Endothelial cell (in vitro differentiated cells): ENCODE results near the gene GRM1. TPM values are rescaled to one million over a fixed set of nuclear protein-coding genes. Genes with fewer than 3 reads are reported as not detected.
"Not testable (repeated sequence)": the region's sequence is repeated elsewhere in the genome, so short reads cannot be mapped to it uniquely, and the experiment has no call there.

Experiments used
- DNase-seq: peaks from one replicate; pipeline ENCODE4 v3.0.0; 2021; ENCODE audit warnings: low spot score
- H3K27ac Mint-ChIP-seq: one replicate; pipeline ENCODE4 v1.8.0; 2021; ENCODE audit warnings: mixed read lengths, inconsistent platforms; ENCODE audit not compliant: unreplicated experiment
- H3K27me3 Mint-ChIP-seq: one replicate; pipeline ENCODE4 v1.8.0; 2021; ENCODE audit warnings: mild to moderate bottlenecking, moderate library complexity, mixed read lengths, inconsistent platforms; ENCODE audit not compliant: unreplicated experiment
- H3K36me3 Mint-ChIP-seq: one replicate; pipeline ENCODE4 v1.8.0; 2021; ENCODE audit warnings: mild to moderate bottlenecking, low read depth, mixed read lengths, inconsistent platforms; ENCODE audit not compliant: unreplicated experiment
- H3K4me1 Mint-ChIP-seq: one replicate; pipeline ENCODE4 v1.8.0; 2021; ENCODE audit warnings: mild to moderate bottlenecking, mixed read lengths, inconsistent platforms; ENCODE audit not compliant: unreplicated experiment
- H3K4me3 Mint-ChIP-seq: one replicate; pipeline ENCODE4 v1.8.0; 2021; ENCODE audit warnings: mild to moderate bottlenecking, mixed read lengths, inconsistent platforms; ENCODE audit not compliant: unreplicated experiment
- H3K9me3 Mint-ChIP-seq: one replicate; pipeline ENCODE4 v1.8.0; 2021; ENCODE audit warnings: mixed read lengths, inconsistent platforms; ENCODE audit not compliant: unreplicated experiment
- CTCF ChIP-seq: fragments of 200-600 bp; sonication (generic); IDR thresholded peaks from one replicate; pipeline ENCODE4 v1.5.0; 2021; ENCODE audit warnings: antibody characterized with exemption; ENCODE audit not compliant: unreplicated experiment
- total RNA-seq: library from RNA; stranded (reverse); fragmentation: NEBNext Ultra II Directional; extraction: Animal tissue kit (Norgen Biotek cat#: 25700); gene quantifications from one replicate; pipeline ENCODE4 v1.2.1, GENCODE V29; 2021; ENCODE audit not compliant: unreplicated experiment

The GRM1 gene
- total RNA-seq, 1 donor from 2014 or later: 0.23 TPM

- no peaks in the 10 kb centered on the region for H3K4me1 Mint-ChIP-seq
- no peaks in the 10 kb centered on the region for H3K9me3 Mint-ChIP-seq
- no peak overlapping the region for H3K27ac Mint-ChIP-seq
- no peak for DNase-seq
- peaks cover 2% of the 10 kb centered on the region for H3K27me3 Mint-ChIP-seq
- H3K4me3 Mint-ChIP-seq: no peak overlapping the region
- TF ChIP-seq CTCF: no peak
- H3K36me3 Mint-ChIP-seq: no peaks in the 10 kb centered on the region
These were observed 238.6 kb downstream of the GRM1 start for GRCh38 chr6:146267447-146267846.

- no peak overlapping the region for H3K27ac Mint-ChIP-seq
- H3K4me1 Mint-ChIP-seq: no peaks in the 10 kb centered on the region
- H3K4me3 Mint-ChIP-seq: no peak overlapping the region
- H3K36me3 Mint-ChIP-seq: no peaks in the 10 kb centered on the region
- no peak for DNase-seq
- peaks cover 2% of the 10 kb centered on the region for H3K27me3 Mint-ChIP-seq
- TF ChIP-seq CTCF: no peak
- H3K9me3 Mint-ChIP-seq: no peaks in the 10 kb centered on the region
These were observed 239.1 kb downstream of the GRM1 start for GRCh38 chr6:146267946-146268345.

GRCh38 chr6:146269482-146269881 is 240.6 kb downstream of the GRM1 start:
- DNase-seq: no peak
- Mint-ChIP-seq H3K27me3 (peaks cover 2% of the 10 kb centered on the region), H3K4me3 (no peak overlapping the region), H3K9me3 (no peaks in the 10 kb centered on the region), H3K36me3 (no peaks in the 10 kb centered on the region), H3K27ac (no peak overlapping the region), H3K4me1 (no peaks in the 10 kb centered on the region)
- no peak for TF ChIP-seq CTCF

GRCh38 chr6:146271163-146271562 is 242.3 kb downstream of the GRM1 start:
- not testable (repeated sequence) for DNase-seq, H3K27ac Mint-ChIP-seq, H3K4me3 Mint-ChIP-seq, H3K9me3 Mint-ChIP-seq, H3K4me1 Mint-ChIP-seq, H3K27me3 Mint-ChIP-seq, H3K36me3 Mint-ChIP-seq

GRCh38 chr6:146273490-146273889 is 244.6 kb downstream of the GRM1 start:
- no peaks in the 10 kb centered on the region for H3K4me1 Mint-ChIP-seq
- no peak for TF ChIP-seq CTCF
- no peak overlapping the region for H3K4me3 Mint-ChIP-seq
- no peaks in the 10 kb centered on the region for H3K36me3 Mint-ChIP-seq
- no peaks in the 10 kb centered on the region for H3K27me3 Mint-ChIP-seq
- H3K9me3 Mint-ChIP-seq: no peaks in the 10 kb centered on the region
- no peak for DNase-seq
- no peak overlapping the region for H3K27ac Mint-ChIP-seq

- Mint-ChIP-seq H3K4me1 (no peaks in the 10 kb centered on the region), H3K27ac (no peak overlapping the region), H3K9me3 (no peaks in the 10 kb centered on the region), H3K4me3 (no peak overlapping the region), H3K36me3 (no peaks in the 10 kb centered on the region), H3K27me3 (no peaks in the 10 kb centered on the region)
- no peak for DNase-seq
- no peak for TF ChIP-seq CTCF
These were observed 248.3 kb downstream of the GRM1 start for GRCh38 chr6:146277142-146277541.
